ENCODE results near the gene ANKRD1.
A peak's percentile ranks its signal among the peaks of the same experiment; 100 is the strongest.

Gene ANKRD1

DNA sequence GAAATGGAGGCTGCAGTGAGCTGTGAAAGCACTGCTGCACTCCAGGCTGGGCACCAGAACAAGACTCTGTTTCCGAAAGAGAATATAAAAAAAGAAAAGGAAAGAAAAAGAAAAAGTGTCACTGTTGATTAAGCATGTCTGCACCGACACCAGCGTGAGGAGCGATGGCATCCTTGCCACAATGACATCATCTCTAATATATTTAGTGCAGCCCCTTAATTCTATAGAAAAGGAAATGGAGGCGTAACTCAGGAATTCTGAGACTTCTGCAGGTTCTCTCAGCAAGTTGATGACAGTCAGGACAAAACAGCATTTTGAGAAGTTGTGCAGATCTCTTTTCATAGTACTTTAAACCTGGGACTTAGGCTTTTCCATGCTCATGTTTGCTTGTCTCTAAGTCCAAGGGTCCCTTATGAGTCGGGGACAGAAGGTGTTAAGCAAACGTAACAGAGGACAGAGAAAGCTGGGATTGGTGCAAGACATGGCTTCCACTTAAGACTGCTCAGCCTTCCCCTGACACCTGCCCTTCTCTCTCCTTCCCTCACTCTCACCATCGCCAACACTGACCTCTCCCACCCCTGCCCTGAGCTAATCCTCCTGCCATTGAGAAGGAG, 16.9 kb upstream of the ANKRD1 start:
- no peak overlapping the region for H3K4me3 ChIP-seq
- no peak overlapping the region for H3K27ac ChIP-seq

DNA sequence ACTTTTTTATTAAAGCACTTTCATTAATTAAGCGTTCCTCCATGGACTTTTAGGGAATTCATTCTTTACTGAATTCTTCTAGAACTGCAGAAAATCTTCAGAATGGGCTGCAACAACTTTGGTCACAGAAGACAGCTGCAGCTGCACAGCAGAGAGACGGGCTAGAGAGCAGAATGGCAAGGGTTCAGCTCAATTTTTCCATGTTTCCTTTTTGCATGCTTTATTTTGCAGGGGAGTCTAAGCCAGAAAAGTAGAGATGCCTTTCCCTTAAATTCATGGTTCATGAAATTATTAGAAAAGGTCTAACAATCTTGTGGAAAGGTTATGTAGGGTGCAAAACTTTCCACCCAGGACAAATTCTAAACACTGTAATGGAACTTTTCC, 15.4 kb upstream of the ANKRD1 start:
- no peak overlapping the region for H3K27ac ChIP-seq
- no peak overlapping the region for H3K4me3 ChIP-seq

DNA sequence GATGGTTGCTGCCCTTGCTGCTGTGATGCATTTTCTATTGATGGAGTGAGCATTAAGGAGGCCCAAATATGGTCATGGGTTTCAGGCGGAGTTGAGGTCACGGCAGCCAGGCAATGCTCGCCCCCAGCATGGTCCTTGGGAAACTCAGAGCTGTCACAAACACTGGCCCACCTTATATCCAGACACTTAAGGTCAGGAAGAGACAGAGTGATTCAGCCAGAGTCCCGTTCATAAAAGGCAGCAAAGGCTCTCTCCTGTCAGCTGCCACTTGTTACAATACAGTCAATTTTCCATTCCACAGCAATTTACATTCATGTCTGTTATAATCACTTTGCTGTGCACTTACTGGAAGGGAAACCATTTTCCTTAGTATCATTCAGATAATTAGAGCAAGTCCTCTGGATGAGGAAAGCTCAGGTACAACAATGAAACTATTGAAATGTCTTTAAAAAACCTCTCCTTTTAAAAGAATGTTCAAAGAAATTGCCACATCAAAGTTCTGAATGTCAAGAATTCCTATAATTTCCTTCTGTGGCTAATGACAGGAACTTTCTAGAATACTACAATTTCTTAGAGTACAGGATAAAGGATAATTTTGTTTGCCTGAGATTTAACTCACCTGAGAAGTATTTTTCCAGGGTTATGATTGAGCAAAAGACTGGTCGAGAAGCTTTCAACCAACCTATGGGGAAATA, 14.8 kb upstream of the ANKRD1 start:
- Histone ChIP-seq H3K27ac (no peak overlapping the region), H3K4me3 (no peak overlapping the region)

DNA sequence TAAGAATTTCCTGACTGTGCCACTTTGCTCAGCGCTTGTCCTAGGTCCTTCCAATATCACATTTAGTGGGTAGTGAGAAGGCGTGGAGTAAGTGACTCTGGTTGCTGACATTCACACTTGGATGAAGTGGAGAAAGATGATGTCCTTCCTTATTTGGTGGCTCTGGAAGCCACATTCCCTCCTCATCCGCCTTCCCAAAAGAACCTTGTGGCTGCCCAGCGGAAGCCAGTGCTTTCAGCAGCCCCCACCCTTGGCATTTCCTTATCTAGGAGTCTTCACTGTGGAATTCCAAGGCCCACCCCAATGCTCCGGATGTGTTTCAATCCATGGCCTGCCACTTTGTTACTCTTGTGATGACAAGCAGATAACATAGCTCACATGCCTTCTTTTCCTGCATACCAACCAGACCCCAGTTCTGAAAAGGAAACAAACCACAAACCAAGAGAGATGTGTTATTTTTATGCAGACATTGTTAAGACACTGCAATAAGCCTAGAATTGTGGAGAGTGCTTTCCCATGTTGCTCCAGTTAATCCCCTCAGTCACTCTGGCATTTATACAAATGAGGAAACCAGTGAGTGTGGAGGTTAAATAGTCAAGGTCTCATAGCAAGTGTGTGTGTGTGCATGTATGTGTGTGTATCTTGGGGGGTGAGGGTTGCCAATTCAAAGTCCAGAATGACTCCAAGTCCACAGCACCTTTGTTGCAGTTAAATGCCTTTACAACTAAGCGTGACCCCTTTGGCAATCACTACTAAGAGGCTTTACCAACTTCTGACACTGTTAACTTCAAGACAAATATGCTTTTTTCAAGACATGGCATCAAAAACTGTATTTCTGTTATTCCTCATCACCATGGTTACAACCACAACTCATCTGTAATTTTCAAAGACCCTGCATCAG, 10.3 kb upstream of the ANKRD1 start:
- H3K27ac ChIP-seq = peak overlapping the region in 12 of 21 experiments; percentile 22 to 85 (median 49)
- no peak overlapping the region for H3K4me3 ChIP-seq

DNA sequence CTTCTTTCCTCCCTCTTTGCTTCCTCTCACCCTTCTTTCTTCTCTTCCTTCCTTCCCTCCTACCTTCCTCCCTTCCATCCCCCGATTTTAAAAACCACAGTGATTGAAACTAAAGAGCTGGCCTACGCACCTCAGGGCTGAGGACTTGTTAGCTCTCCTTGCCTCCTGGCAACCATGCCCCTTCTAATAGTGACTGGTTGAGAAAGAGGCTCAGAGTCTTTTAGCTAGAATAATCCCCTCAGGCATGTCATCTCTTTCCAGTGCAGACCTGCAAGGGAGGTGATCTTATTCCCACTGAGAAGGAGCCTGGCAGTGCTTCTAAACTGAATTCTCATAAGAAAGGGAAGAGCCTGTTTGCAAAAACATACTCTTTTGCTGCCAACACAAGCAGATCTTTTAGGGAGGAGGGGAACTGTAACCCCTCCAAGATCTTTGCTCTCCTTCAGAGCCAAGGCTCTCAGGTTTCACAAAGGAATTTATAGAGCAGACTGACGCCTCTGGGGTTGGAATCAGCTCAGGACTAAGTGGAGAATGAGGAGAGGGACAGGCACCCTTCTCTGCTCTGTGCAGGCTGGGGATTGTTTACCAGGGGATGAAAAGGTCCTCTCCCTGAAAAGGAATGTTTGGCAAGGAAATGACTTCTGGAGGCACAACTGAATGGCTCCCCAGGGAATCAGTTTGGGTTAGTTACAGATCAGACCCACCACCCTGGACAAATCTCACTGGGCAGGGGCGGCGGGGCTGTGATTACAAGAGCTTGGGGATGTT, 9.4 kb upstream of the ANKRD1 start:
- Histone ChIP-seq H3K27ac (peak overlapping the region in 13 of 21 experiments; percentile 16 to 85 (median 48)), H3K4me3 (no peak overlapping the region)

DNA sequence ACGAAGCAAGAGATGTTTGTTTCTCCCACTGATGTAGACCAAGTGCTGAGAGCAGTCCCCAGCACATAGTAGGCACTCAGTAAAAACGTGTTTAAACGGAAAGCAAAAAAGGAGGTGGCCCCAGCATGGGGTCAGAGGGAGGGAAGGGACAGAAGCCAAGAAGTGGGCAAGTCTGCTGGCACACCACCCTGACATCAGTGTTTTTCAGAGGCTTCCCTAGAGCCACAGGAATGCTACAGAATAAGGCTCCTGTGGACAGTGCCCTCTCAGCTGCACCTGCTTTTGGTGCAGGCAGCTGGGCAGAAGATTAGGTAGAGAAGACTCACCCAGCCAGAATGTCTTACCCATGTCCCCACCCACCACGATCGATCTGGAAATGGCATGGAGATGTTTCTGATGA, 8.3 kb upstream of the ANKRD1 start:
- Histone ChIP-seq H3K4me3 (no peak overlapping the region), H3K27ac (peak overlapping the region in 1 of 21 experiments; percentile 85)

DNA sequence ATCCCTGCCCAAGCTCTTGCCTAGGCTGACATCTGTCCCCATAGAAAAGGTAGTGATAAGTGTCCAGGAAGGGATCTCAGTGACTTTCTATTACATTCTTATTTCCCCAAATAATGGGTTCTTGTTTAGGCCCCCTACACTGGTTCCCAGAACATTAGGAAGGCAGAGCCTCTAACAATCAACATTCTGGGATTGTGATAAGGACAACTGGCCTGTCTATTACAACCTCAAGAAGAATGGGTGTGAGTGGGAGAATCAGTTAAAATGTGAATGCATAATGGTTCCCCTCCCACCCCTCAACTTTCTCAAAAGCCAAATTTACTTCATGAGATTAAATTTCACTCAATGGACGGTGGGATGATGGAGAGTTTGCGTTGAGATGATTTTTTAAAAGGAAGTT, 6.4 kb upstream of the ANKRD1 start:
- H3K4me3 ChIP-seq = no peak overlapping the region
- no peak overlapping the region for H3K27ac ChIP-seq

DNA sequence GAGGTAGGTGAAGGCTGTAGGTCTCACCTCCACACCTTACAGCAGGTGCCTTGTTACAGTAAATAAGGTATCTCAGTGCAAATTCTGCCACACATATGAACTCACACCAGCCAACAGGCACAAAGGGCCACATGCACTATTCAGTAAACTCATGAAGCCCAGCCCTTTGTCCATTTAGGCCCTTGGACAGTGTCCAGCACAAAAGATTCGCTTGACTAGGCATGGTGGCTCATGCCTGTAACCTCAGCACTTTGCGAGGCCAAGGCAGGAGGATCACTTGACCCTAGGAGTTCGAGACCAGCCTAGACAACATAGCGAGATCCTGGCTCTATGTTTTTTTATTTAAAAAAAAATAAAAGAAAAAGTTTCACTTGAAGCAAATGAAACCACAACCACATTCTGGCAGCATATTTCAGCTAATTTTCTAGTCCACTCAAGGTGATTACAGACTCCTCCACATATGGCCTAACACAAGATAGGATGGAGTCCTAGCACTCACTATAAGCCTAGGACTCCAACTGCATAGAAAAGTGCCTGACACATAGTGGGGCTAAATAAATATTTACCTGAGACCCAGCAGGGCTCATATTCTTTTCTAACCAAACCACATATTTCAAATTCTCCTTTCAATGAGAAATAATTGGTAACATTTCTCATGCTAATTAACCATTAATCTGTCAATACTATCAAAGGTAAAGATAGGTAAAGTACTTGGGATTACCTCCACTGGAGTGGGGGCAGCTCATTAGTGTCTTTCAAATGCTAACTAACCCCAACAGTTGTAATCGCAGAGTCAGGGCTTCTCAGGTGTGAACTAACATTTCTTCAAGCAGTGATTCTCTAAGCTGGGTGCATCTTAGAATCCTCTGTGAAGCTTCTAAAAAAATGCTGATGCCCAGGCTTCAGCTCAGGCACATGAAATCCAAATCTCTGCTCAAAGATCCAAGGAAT, 4.5 kb upstream of the ANKRD1 start:
- Histone ChIP-seq H3K27ac (no peak overlapping the region), H3K4me3 (no peak overlapping the region)

DNA sequence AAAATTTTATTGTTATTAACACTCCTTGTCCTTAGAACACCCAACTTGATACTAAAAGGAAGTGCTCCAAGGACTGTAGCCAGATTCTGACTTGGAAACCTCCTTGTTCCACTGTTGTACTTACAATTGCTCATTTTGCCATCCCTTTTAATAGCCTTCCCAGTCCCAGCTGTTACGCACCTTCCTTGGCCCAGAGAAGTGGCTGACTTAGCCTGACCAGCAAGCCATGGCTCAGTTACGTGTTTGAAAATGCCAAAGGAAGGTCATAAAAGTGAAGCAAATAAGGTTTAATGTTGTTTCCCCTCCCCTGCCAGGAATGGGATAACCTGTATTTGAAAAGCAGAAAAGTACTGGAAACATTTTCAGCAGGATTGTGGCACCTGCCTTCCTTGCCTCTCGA, 3.7 kb upstream of the ANKRD1 start:
- Histone ChIP-seq H3K4me3 (no peak overlapping the region), H3K27ac (no peak overlapping the region)

DNA sequence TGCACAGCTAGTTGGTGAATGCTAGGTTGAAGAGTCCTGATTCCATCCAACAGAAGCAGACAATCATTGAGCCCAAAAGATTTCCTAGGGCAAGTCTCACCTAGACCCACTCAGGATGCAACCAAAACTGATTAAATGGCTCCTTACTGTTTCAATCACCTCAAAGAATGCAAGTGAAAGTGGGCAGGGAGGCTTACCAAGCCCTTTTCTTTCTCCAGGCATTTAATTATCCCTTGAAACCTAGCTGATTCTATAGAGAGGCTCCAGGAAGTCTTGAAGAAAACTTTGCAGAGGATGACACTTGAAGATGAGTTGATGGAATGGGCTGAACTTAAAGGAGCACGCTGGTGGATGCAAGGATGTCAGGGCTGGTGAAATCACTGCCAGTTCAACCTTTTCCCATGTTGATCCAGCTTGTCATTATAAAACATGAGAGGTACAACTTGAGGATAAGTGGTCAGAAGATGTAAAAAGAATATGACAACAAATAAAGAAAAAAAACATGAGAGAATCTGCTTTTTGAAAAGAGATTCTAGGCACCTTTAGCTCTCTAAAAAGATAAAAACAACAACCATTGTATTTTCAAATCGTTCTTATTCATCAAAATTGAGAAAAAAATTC, 2.3 kb upstream of the ANKRD1 start:
- Histone ChIP-seq H3K4me3 (no peak overlapping the region), H3K27ac (no peak overlapping the region)

DNA sequence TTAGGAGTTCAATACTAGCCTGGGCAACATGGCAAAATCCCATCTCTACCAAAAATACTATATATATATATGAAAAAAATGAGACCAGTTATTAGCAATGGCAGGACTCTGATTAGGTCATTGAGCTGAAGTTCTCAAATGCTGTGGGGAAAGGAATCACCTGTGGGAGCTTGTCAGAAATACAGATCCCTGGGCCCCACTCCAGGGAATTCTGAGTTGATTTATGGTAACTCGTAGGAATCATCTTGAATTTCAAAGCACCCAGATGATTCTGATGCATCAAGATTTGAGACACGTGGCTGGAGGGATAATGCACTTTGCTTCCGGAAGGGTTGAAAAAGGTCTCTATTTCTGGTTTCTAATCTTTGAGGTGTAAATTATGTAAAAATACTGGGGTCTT, 1.0 kb upstream of the ANKRD1 start:
- no peak overlapping the region for H3K27ac ChIP-seq
- no peak overlapping the region for H3K4me3 ChIP-seq

DNA sequence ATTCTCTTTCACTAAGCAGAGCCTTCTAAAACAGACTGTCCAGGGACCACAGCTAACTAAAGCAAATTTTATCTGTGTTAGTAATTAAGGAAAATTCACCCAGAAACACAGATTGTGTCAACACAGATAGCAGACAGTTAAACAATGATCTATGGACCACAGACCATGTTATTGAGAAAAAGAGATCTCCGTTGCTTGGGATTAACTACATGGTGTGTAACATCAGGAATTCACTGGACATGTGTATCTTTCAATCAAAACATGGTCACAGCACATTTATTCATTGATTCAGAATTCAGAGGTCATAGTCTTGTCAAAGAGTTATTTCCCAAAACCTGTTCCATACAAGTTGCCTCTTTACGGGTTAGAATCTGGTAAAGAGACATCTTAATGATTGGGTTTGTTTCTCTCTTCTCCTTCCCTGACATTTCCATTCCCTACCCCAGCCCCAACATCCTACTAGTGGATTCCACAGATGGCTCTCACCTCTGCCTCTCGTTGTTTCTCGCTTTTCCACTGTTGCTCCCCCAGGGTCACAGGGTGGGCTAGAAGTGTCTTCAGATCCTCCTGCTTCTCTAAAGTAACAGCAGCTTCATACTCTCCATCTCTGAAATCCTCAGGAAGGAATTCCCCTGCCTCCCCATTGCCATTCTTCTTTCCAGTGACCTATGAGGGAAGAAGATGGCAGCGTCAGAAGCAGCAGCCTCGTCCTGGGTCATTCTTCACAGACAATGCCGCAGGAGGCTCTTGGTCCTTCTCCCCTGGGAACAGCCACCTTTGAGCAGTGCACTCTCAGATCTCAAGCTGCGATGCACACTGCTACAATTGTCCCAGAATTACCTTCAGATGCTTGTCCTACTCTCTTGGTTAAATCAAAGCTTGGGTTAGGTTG, 958 bp downstream of the ANKRD1 start:
- Histone ChIP-seq H3K27ac (no peak overlapping the region), H3K4me3 (no peak overlapping the region)

DNA sequence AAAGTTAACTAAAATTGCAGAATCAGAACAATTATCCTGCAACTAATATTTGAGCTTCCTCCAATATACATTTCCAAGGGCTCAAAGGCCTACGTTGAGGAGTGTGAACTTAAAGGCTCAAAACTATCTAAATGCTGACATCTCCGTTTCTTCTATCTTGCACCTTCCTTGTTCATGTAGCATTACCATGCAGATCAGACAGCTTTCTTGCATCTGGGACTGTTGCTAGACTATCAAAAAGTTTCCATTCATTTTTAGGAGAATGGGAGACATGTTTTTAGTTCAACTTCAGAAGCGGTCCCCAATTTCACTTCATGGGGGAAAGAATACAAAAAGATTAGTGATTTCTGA, 2.9 kb downstream of the ANKRD1 start:
- Histone ChIP-seq H3K4me3 (no peak overlapping the region), H3K27ac (no peak overlapping the region)

DNA sequence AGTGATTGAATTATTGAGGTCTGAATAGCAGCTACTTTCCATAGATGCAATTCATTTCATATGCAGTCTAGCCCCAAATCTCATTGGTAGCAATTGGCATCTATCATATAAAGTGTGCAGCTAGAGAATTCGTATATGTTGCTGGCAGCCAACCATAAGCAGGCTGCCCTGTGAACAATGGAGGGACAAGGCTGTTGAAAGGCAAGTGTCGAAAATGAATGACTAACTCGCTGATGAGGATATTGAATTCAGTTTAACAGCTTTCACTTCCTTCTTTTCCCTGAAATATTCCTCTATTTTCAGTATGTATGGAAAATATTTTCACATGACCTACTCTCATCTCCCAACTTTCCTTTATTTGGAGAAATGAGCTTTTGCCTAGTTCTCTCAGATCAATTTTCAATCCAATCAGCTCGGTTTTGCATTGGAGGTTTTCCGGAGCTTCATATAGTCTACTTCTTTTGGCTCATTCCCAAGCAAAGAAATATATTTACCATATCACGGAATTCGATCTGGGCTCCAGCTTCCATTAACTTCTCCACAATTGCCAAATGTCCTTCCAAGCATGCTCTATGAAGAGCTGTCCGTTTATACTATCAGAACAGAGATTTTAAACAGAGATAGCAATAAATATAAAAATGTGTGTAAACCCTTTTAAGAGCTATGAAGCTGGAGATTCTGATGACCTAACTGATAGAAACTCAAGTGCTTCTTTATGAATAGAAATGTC, 3.5 kb downstream of the ANKRD1 start:
- H3K4me3 ChIP-seq = no peak overlapping the region
- H3K27ac ChIP-seq = no peak overlapping the region

DNA sequence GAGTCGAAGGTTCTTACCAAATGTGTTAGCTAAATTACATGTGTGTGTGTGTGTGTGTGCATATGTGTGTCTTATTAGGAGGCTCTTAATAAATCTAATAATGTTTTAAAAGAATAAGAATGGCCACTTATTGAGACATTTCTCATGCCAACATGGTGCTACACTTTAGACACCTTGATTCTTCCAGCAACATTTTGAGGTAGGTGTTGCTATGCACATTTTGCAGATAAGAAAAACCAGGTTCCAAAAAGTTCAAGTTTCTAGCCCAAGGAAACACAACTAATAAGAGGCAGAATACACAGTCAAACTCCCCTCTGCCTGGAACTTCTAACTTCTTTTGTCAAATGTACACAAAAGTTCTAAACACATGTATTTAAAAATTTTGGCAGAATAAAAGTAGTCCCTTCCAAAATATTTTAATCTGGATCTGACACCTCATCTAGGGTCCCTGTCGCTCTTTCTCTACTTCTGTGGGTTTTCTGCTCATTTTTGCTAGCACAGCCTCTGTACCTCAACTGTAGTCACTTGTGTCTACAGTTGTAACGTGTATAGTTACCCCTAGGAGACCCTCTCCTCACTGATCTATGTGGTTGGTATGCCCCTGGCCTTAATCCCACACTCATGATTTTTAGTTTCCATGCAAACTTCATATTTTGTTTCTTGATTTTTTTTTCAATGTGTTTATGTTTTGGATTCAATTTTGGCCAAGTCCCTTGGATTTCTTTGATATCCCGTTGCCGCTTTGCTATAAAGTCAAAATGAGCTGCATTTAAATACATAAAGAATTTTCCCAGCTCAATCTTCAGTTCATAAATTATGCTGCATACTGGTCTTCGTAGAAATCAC, 4.3 kb downstream of the ANKRD1 start:
- Histone ChIP-seq H3K4me3 (no peak overlapping the region), H3K27ac (no peak overlapping the region)

DNA sequence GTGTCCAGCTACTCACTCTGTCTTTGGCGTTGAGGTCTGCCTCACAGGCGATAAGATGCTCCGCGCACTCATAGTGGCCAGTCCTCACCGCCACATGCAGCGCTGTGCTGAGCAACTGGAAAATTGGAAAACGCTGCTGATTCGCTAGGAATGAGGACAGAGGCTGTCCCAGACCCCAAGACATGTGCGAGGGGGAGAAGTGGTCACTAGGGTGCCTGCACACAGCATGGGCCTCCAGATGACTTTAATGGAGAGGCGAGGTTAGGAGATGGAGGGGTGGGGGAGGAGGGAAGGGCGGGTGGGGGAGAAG, 5.2 kb downstream of the ANKRD1 start:
- no peak overlapping the region for H3K4me3 ChIP-seq
- H3K27ac ChIP-seq = no peak overlapping the region
